HEK293T (cell line): ENCODE results near the gene CLMN.

Source experiments
- CTCF ChIA-PET: fragments of 350-600 bp; formaldehyde crosslinking; extraction: SDS; loops from one replicate; lab custom pipeline; 2021; ENCODE audit warnings: antibody characterized with exemption, inconsistent platforms; lab: Yijun Ruan, JAX
- POLR2A ChIA-PET: fragments of 350-600 bp; formaldehyde crosslinking; extraction: SDS; loops from one replicate; lab custom pipeline; 2020; ENCODE audit warnings: antibody characterized with exemption, inconsistent platforms; lab: Yijun Ruan, JAX
- DNase-seq: peaks from one replicate; pipeline ENCODE4 v3.0.0; 2012; ENCODE audit warnings: mixed read lengths; ENCODE audit errors: extremely low spot score
- ARNT ChIP-seq: fragments of 450-650 bp; IDR thresholded peaks from 2 replicates; pipeline ENCODE4 v1.6.1; 2017; ENCODE audit warnings: mild to moderate bottlenecking
- BHLHE40 ChIP-seq: fragments of 450-650 bp; IDR thresholded peaks from 2 replicates; pipeline ENCODE4 v1.6.1; 2016; ENCODE audit warnings: mild to moderate bottlenecking, moderate library complexity, borderline replicate concordance
- CTBP1 ChIP-seq: fragments of 450-650 bp; IDR thresholded peaks from 2 replicates; pipeline ENCODE4 v1.6.1; 2016; ENCODE audit warnings: borderline replicate concordance
- ELF4 ChIP-seq: fragments of 450-650 bp; IDR thresholded peaks from 2 replicates; pipeline ENCODE4 v1.6.1; 2017; ENCODE audit warnings: antibody characterized with exemption
- FOXA1 ChIP-seq: fragments of 450-650 bp; IDR thresholded peaks from 2 replicates; pipeline ENCODE4 v1.6.1; 2016; ENCODE audit warnings: mild to moderate bottlenecking
- FOXK2 ChIP-seq: fragments of 450-650 bp; IDR thresholded peaks from 2 replicates; pipeline ENCODE4 v1.6.1; 2016; ENCODE audit warnings: mild to moderate bottlenecking
- FOXM1 ChIP-seq: fragments of 450-650 bp; IDR thresholded peaks from 2 replicates; pipeline ENCODE4 v1.6.1; 2017; ENCODE audit warnings: mild to moderate bottlenecking, borderline replicate concordance
- HDGF ChIP-seq: fragments of 450-650 bp; IDR thresholded peaks from 2 replicates; pipeline ENCODE4 v1.6.1; 2017; ENCODE audit warnings: antibody characterized with exemption, borderline replicate concordance
- L3MBTL2 ChIP-seq: fragments of 450-650 bp; conservative IDR thresholded peaks from 2 replicates; pipeline ENCODE4 v1.6.1; 2016; ENCODE audit warnings: mild to moderate bottlenecking
- LEF1 ChIP-seq: fragments of 450-650 bp; IDR thresholded peaks from 2 replicates; pipeline ENCODE4 v1.6.1; 2017; ENCODE audit warnings: mild to moderate bottlenecking, borderline replicate concordance
- NFRKB ChIP-seq: fragments of 450-650 bp; IDR thresholded peaks from 2 replicates; pipeline ENCODE4 v1.6.1; 2016; ENCODE audit warnings: mild to moderate bottlenecking, moderate library complexity
- PKNOX1 ChIP-seq: fragments of 450-650 bp; IDR thresholded peaks from 2 replicates; pipeline ENCODE4 v1.6.1; 2016
- SP1 ChIP-seq: fragments of 450-650 bp; IDR thresholded peaks from 2 replicates; pipeline ENCODE4 v1.6.1; 2017
- SUZ12 ChIP-seq: fragments of 450-650 bp; IDR thresholded peaks from 2 replicates; pipeline ENCODE4 v1.6.1; 2016; ENCODE audit warnings: mild to moderate bottlenecking
- TARDBP ChIP-seq: fragments of 450-650 bp; IDR thresholded peaks from 2 replicates; pipeline ENCODE4 v1.6.1; 2016
- ZNF384 ChIP-seq: fragments of 450-650 bp; IDR thresholded peaks from 2 replicates; pipeline ENCODE4 v1.6.1; 2016

Gene CLMN

GRCh38 chr14:95309261-95310051, 10.3 kb downstream of the CLMN start:
- no peak for TF ChIP-seq FOXK2
- TF ChIP-seq ELF4, result no peak
- TF ChIP-seq NFRKB, result no peak
- TF ChIP-seq FOXA1, result no peak
- TF ChIP-seq TARDBP, result no peak
- no peak for TF ChIP-seq SP1
- TF ChIP-seq LEF1, result no peak
- TF ChIP-seq PKNOX1, result no peak
- TF ChIP-seq ZNF384, result no peak
- no peak for TF ChIP-seq CTBP1
- no peak for TF ChIP-seq HDGF
- no peak for TF ChIP-seq SUZ12
- TF ChIP-seq FOXM1, result no peak
- TF ChIP-seq ARNT, result no peak
- no peak for TF ChIP-seq BHLHE40
- TF ChIP-seq L3MBTL2, result no peak
- CTCF ChIA-PET, result no interaction called here
- POLR2A ChIA-PET, result no interaction called here
- no peak for DNase-seq

DNA sequence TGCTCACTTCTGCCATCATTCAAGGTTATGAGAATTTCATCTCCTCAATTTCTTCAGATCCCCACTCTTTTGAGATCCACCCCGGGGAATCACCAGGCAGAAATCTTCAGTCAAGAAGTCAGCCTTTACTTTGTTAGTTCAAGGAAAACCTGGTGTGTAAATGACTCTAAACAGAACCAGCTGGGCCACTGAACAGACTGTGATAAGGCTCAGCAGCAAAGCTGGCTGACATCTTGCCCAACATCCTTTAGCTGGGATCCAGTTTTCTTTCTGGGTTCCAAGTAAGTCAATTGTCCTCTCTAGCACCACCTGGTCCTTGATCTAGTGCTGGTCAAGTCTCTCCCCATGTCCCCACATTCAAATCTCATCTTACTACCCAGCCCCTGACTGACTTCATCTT, 11.6 kb downstream of the CLMN start:
- CTCF ChIA-PET, result no interaction called here
- POLR2A ChIA-PET, result interaction anchor here (1.1 kb wide), 1 partner anchor 12 kb away, joined by 3 read pairs; the partner anchor contains the start of gene CLMN
- no peak for DNase-seq
- no peak for TF ChIP-seq FOXM1
- no peak for TF ChIP-seq SUZ12
- no peak for TF ChIP-seq NFRKB
- TF ChIP-seq TARDBP, result no peak
- TF ChIP-seq ELF4, result no peak
- TF ChIP-seq ARNT, result no peak
- no peak for TF ChIP-seq L3MBTL2
- TF ChIP-seq HDGF, result no peak
- TF ChIP-seq BHLHE40, result no peak
- no peak for TF ChIP-seq CTBP1
- no peak for TF ChIP-seq FOXK2
- no peak for TF ChIP-seq LEF1
- TF ChIP-seq ZNF384, result no peak
- TF ChIP-seq PKNOX1, result no peak
- TF ChIP-seq FOXA1, result no peak
- TF ChIP-seq SP1, result no peak

DNA sequence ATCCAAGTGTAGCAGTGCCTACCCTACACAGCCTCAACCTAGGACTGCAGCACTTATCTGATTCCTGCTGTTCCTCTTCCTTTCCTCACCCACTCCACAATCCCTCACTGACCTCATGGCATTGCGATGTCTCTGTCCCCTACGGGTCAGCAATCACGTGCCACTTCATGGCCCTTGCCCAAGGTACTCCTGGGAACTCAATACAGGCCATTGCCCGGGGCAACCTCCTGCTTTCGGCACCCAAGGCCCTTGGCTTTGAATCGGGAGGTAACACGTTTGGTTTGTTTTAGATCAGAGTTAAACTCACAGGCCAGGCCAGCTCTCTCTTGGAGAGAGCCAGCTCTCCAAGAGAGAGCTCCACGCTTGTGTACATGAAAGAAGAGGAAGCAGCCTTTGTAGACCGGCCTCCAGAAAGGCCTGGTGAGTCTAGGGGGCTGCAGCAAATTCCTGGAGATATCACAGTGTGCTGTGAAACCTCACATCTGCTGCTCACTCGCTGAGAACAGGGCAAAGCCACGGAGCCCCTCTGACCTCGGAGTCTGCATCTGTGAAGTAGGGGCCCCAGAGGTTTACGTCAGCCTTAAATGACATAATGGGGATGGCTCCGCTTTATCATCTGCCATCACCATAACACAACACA, 12.2 kb downstream of the CLMN start:
- DNase-seq, result no peak
- ChIA-PET POLR2A (interaction anchor here (1.1 kb wide), 1 partner anchor 12 kb away, joined by 3 read pairs; the partner anchor contains the start of gene CLMN), CTCF (no interaction called here)
- no peak for TF ChIP-seq L3MBTL2
- TF ChIP-seq CTBP1, result no peak
- TF ChIP-seq ZNF384, result no peak
- no peak for TF ChIP-seq FOXA1
- no peak for TF ChIP-seq HDGF

DNA sequence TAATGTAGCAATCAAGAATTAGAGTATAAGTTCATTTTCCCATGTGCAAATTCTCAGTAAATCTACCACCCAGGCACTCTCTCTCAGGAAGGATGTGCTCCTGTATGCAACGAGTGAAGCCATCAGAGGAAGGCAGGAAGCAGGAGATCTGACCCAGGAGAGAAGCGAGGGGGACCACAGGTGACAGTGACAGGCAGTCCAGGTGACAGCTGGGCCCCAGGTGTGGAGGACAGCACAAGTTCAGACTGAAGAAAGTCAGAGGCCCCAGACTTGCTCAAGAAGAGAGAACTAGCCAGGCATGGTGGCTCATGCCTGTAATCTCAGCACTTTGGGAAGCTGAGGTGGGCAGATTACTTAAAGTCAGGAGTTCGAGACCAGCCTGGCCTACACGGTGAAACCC, 13.8 kb downstream of the CLMN start:
- CTCF ChIA-PET, result no interaction called here
- POLR2A ChIA-PET, result no interaction called here
- TF ChIP-seq L3MBTL2, result no peak
- no peak for TF ChIP-seq FOXK2
- DNase-seq, result no peak

GRCh38 chr14:95305145-95305544, 14.6 kb downstream of the CLMN start:
- ChIA-PET CTCF (no interaction called here), POLR2A (no interaction called here)
- no peak for DNase-seq
- TF ChIP-seq TARDBP (no peak), PKNOX1 (no peak)

DNA sequence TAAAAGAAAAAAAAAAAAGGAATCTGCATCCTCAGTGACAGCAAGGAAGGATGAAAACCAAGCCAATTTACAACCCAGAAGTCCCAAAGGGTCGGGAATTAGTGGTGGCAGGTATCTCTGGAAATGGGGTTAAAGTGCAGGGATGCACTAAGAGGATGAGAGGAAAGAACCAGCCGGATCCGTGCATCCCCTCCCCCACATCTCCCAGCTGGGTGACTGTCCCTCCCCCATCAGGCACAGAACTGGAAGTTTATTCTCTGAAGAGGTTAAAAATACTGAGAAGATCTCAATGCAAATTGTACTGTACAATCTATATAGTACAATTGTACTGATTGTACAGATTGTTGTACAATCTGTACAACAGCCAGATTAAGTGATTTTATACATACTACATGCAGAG, 15.4 kb downstream of the CLMN start:
- ChIA-PET CTCF (no interaction called here), POLR2A (no interaction called here)
- no peak for DNase-seq
- TF ChIP-seq FOXM1, result no peak
- TF ChIP-seq ELF4, result no peak
- TF ChIP-seq BHLHE40, result no peak
- no peak for TF ChIP-seq ZNF384
- no peak for TF ChIP-seq L3MBTL2
- no peak for TF ChIP-seq PKNOX1
